Suprapubic skin (tissue), 4 donors: ENCODE measurements around the gene EP400. TPM values are rescaled to one million over a fixed set of nuclear protein-coding genes. Genes with fewer than 3 reads are reported as not detected.

Experiments
- DNase-seq, 2 donors: peaks; one replicate each; pipeline ENCODE4 v3.0.0-alpha.2; 2019; ENCODE audit warnings: low spot score in 2 of 2
- H3K27ac ChIP-seq: fragments of 200-600 bp; sonication (generic); one replicate; pipeline ENCODE4 v1.5.1; 2019
- H3K27me3 ChIP-seq: fragments of 200-600 bp; sonication (generic); one replicate; pipeline ENCODE4 v1.5.1; 2019
- H3K36me3 ChIP-seq: fragments of 200-600 bp; sonication (generic); one replicate; pipeline ENCODE4 v1.5.1; 2019
- H3K4me1 ChIP-seq: fragments of 200-600 bp; sonication (generic); one replicate; pipeline ENCODE4 v1.5.1; 2019
- H3K4me3 ChIP-seq: fragments of 200-600 bp; sonication (generic); one replicate; pipeline ENCODE4 v1.5.1; 2019; ENCODE audit warnings: mild to moderate bottlenecking
- H3K9me3 ChIP-seq: fragments of 200-600 bp; sonication (generic); one replicate; pipeline ENCODE4 v1.5.1; 2019
- EP300 ChIP-seq: sonication (generic); formaldehyde crosslinking; IDR thresholded peaks from one replicate; pipeline ENCODE4 v1.6.1; 2017; ENCODE audit warnings: antibody characterized with exemption
- POLR2A ChIP-seq, 2 donors: fragments of 450-650 bp; IDR thresholded peaks; one replicate each; pipeline ENCODE4 v1.6.1; 2017; ENCODE audit warnings: antibody characterized with exemption in 2 of 2, mild to moderate bottlenecking in 2 of 2, moderate library complexity in 2 of 2
- POLR2AphosphoS5 ChIP-seq, 3 donors: sonication (generic); formaldehyde crosslinking; IDR thresholded peaks; one replicate each; pipeline ENCODE4 v1.6.1; 2017; ENCODE audit warnings: antibody characterized with exemption in 3 of 3
- WGBS: methylation state at CpG from one replicate; pipeline ENCODE4 v1.1.5; 2018; 5-methylcytosine and 5-hydroxymethylcytosine counted together
- total RNA-seq, 4 donors: library from RNA; depleted of rRNA; stranded (reverse); fragments of >200 nt; gene quantifications; one replicate each; pipeline ENCODE4 v1.1.0, GENCODE V29; 2016
- TF ChIP-seq, protein P1 (sequence below), 2 donors: fragments of 200-600 bp in 1 of 2; fragments of 450-650 bp in 1 of 2; sonication (generic) in 1 of 2; IDR thresholded peaks; one replicate each; pipeline ENCODE4 v1.5.1; 2016 to 2019; ENCODE audit warnings: antibody characterized with exemption in 2 of 2, mild to moderate bottlenecking in 1 of 2, moderate library complexity in 1 of 2

The EP400 gene
- total RNA-seq, 4 donors from 2014 or later: 32.0 to 81.3 (median 40.1) TPM

- WGBS: 72% methylated on average over 2 of the region's 2 CpGs
- no peaks in the 10 kb centered on the region for H3K27me3 ChIP-seq
- no peaks in the 10 kb centered on the region for H3K4me1 ChIP-seq
- H3K36me3 ChIP-seq: peaks cover 98% of the 10 kb centered on the region
- H3K9me3 ChIP-seq: no peaks in the 10 kb centered on the region
- DNase-seq: no peak
- H3K27ac ChIP-seq: no peak overlapping the region
- TF ChIP-seq EP300: no peak
- TF ChIP-seq POLR2A (IDR thresholded peaks at IDR 0.05): no peak
- no peak for TF ChIP-seq POLR2AphosphoS5 (IDR thresholded peaks at IDR 0.05)
- TF ChIP-seq, protein P1, sequence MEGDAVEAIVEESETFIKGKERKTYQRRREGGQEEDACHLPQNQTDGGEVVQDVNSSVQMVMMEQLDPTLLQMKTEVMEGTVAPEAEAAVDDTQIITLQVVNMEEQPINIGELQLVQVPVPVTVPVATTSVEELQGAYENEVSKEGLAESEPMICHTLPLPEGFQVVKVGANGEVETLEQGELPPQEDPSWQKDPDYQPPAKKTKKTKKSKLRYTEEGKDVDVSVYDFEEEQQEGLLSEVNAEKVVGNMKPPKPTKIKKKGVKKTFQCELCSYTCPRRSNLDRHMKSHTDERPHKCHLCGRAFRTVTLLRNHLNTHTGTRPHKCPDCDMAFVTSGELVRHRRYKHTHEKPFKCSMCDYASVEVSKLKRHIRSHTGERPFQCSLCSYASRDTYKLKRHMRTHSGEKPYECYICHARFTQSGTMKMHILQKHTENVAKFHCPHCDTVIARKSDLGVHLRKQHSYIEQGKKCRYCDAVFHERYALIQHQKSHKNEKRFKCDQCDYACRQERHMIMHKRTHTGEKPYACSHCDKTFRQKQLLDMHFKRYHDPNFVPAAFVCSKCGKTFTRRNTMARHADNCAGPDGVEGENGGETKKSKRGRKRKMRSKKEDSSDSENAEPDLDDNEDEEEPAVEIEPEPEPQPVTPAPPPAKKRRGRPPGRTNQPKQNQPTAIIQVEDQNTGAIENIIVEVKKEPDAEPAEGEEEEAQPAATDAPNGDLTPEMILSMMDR (IDR thresholded peaks at IDR 0.05): no peak
- H3K4me3 ChIP-seq: no peak overlapping the region
Measured at GRCh38 chr12:132021965-132022364, 72.2 kb downstream of the EP400 start.

DNA sequence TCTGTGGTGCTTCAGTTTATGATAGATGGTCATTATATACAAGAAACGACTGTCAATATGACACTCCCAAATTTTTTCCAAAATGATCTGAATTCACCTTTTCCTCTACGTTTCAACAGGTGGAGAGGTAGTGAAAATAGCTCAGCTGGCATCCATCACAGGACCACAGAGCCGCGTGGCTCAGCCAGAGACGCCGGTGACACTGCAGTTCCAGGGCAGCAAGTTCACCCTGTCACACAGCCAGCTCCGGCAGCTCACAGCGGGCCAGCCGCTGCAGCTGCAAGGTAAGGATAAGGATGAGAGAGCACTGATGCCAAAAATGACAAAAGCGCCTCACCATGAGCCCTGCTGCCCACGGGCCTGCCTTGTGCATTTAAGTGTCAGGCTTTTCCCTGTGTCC is 73.9 kb downstream of the EP400 start:
- TF ChIP-seq, protein P1 (IDR thresholded peaks at IDR 0.05): no peak
- TF ChIP-seq POLR2A (IDR thresholded peaks at IDR 0.05) (no peak), EP300 (no peak), POLR2AphosphoS5 (IDR thresholded peaks at IDR 0.05) (no peak)
- WGBS: 88% methylated on average over 11 of the region's 11 CpGs
- Histone ChIP-seq H3K36me3 (peaks cover 98% of the 10 kb centered on the region), H3K4me3 (no peak overlapping the region), H3K27ac (no peak overlapping the region), H3K4me1 (no peaks in the 10 kb centered on the region), H3K9me3 (no peaks in the 10 kb centered on the region), H3K27me3 (no peaks in the 10 kb centered on the region)
- DNase-seq: no peak

GRCh38 chr12:132024758-132025157 is 75.0 kb downstream of the EP400 start:
- Histone ChIP-seq H3K27ac (no peak overlapping the region), H3K36me3 (peaks cover 98% of the 10 kb centered on the region), H3K9me3 (no peaks in the 10 kb centered on the region), H3K4me3 (no peak overlapping the region), H3K27me3 (no peaks in the 10 kb centered on the region), H3K4me1 (no peaks in the 10 kb centered on the region)
- 84% methylated on average over 11 of the region's 11 CpGs for WGBS
- peak in 1 of 2 donors; percentile 37 for DNase-seq
- TF ChIP-seq EP300: no peak
- no peak for TF ChIP-seq POLR2AphosphoS5 (IDR thresholded peaks at IDR 0.05)
- TF ChIP-seq POLR2A (IDR thresholded peaks at IDR 0.05): no peak
- TF ChIP-seq, protein P1 (IDR thresholded peaks at IDR 0.05): no peak

GRCh38 chr12:132025526-132025925 is 75.8 kb downstream of the EP400 start:
- H3K36me3 ChIP-seq: peaks cover 98% of the 10 kb centered on the region
- WGBS: 96% methylated on average over 14 of the region's 14 CpGs

GRCh38 chr12:132026061-132026795 is 76.5 kb downstream of the EP400 start:
- H3K4me3 ChIP-seq: no peak overlapping the region
- TF ChIP-seq EP300: no peak
- TF ChIP-seq, protein P1 (IDR thresholded peaks at IDR 0.05): no peak
- no peak for TF ChIP-seq POLR2AphosphoS5 (IDR thresholded peaks at IDR 0.05)
- H3K27me3 ChIP-seq: no peaks in the 10 kb centered on the region
- peaks cover 98% of the 10 kb centered on the region for H3K36me3 ChIP-seq
- no peak overlapping the region for H3K27ac ChIP-seq
- peak in 1 of 2 donors; percentile 73 for DNase-seq
- H3K4me1 ChIP-seq: no peaks in the 10 kb centered on the region
- no peaks in the 10 kb centered on the region for H3K9me3 ChIP-seq
- 95% methylated on average over 13 of the region's 13 CpGs for WGBS

More at GRCh38 chr12:132025526-132025925, 75.8 kb downstream of the EP400 start:
- Histone ChIP-seq H3K27ac (no peak overlapping the region), H3K9me3 (no peaks in the 10 kb centered on the region), H3K4me1 (no peaks in the 10 kb centered on the region), H3K27me3 (no peaks in the 10 kb centered on the region), H3K4me3 (no peak overlapping the region)
- TF ChIP-seq, protein P1 (IDR thresholded peaks at IDR 0.05): no peak
- TF ChIP-seq POLR2AphosphoS5 (IDR thresholded peaks at IDR 0.05): no peak
- no peak for TF ChIP-seq POLR2A (IDR thresholded peaks at IDR 0.05)
- TF ChIP-seq EP300: no peak
- DNase-seq: peak in 1 of 2 donors; percentile 38
